Measurements from ENCODE around the gene UBFD1.

Gene UBFD1

DNA sequence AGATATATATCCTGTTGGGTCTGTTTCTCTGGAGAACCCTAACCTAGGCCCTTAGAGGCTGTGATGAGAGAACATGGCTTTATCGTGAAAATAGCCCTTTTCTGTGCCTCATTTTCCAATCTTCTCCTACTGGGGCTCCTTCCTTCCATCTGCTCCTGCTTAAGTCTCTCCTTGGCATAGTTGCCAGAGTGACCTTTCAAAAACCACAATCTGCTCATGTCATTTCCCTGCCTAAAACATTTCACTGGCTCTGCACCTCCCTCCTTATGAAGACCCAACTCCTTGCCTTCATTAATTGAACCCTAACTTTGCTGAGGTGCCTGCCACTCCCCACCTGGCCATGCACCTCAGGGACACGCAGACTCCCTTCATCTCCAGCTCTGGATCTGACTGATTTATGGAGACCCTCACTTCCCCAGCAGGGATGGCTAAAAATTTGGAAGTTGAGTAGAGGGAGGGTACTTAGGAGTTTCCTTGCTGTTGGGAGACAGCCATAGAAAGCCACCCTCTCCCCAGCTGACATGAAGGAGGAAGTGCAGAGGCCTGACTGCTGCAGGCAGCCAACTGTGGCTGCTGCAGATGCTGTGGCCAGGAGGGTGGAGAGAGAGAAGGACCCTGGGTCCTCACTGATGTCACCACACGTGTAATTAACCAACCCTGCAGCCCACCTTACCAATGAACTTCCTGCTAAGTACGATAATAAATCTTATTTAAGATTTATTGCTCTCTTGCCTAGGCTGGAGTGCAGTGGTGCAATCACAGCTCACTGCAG is 41.0 kb upstream of the UBFD1 start:
- TF ChIP-seq NFRKB (IDR thresholded peaks at IDR 0.05) (no peak), FOXM1 (IDR thresholded peaks at IDR 0.05; ENCODE audit: borderline replicate concordance) (no peak), SUZ12 (IDR thresholded peaks at IDR 0.05) (no peak), LEF1 (IDR thresholded peaks at IDR 0.05; ENCODE audit: borderline replicate concordance) (no peak), ELF4 (IDR thresholded peaks at IDR 0.05) (no peak), L3MBTL2 (conservative IDR thresholded peaks at IDR 0.05) (no peak), ARNT (IDR thresholded peaks at IDR 0.05) (no peak), BHLHE40 (IDR thresholded peaks at IDR 0.05; ENCODE audit: borderline replicate concordance) (no peak), CTBP1 (IDR thresholded peaks at IDR 0.05; ENCODE audit: borderline replicate concordance) (no peak), ZNF384 (IDR thresholded peaks at IDR 0.05) (no peak), FOXA1 (IDR thresholded peaks at IDR 0.05) (no peak), TARDBP (IDR thresholded peaks at IDR 0.05) (no peak), SP1 (IDR thresholded peaks at IDR 0.05) (no peak)
- TF ChIP-seq, protein P1, sequence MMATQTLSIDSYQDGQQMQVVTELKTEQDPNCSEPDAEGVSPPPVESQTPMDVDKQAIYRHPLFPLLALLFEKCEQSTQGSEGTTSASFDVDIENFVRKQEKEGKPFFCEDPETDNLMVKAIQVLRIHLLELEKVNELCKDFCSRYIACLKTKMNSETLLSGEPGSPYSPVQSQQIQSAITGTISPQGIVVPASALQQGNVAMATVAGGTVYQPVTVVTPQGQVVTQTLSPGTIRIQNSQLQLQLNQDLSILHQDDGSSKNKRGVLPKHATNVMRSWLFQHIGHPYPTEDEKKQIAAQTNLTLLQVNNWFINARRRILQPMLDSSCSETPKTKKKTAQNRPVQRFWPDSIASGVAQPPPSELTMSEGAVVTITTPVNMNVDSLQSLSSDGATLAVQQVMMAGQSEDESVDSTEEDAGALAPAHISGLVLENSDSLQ (IDR thresholded peaks at IDR 0.05) = no peak
- ChIA-PET POLR2A (no interaction called here), CTCF (no interaction called here)
- DNase-seq (ENCODE audit: extremely low spot score) = no peak

- ChIA-PET CTCF (no interaction called here), POLR2A (no interaction called here)
- no peak for DNase-seq (ENCODE audit: extremely low spot score)
- TF ChIP-seq HDGF (IDR thresholded peaks at IDR 0.05; ENCODE audit: borderline replicate concordance) (no peak), LEF1 (IDR thresholded peaks at IDR 0.05; ENCODE audit: borderline replicate concordance) (no peak), L3MBTL2 (conservative IDR thresholded peaks at IDR 0.05) (no peak), BHLHE40 (IDR thresholded peaks at IDR 0.05; ENCODE audit: borderline replicate concordance) (no peak), SP1 (IDR thresholded peaks at IDR 0.05) (no peak), TARDBP (IDR thresholded peaks at IDR 0.05) (no peak), CTBP1 (IDR thresholded peaks at IDR 0.05; ENCODE audit: borderline replicate concordance) (no peak), ZNF384 (IDR thresholded peaks at IDR 0.05) (no peak), ELF4 (IDR thresholded peaks at IDR 0.05) (no peak), FOXM1 (IDR thresholded peaks at IDR 0.05; ENCODE audit: borderline replicate concordance) (no peak)
Observed at GRCh38 chr16:23518435-23518891, 39.1 kb upstream of the UBFD1 start.

- no peak for TF ChIP-seq FOXK2 (IDR thresholded peaks at IDR 0.05)
- TF ChIP-seq SP1 (IDR thresholded peaks at IDR 0.05) = no peak
- TF ChIP-seq CTBP1 (IDR thresholded peaks at IDR 0.05; ENCODE audit: borderline replicate concordance) = no peak
- TF ChIP-seq LEF1 (IDR thresholded peaks at IDR 0.05; ENCODE audit: borderline replicate concordance) = no peak
- no peak for TF ChIP-seq TARDBP (IDR thresholded peaks at IDR 0.05)
- no peak for TF ChIP-seq NFRKB (IDR thresholded peaks at IDR 0.05)
- no peak for TF ChIP-seq ARNT (IDR thresholded peaks at IDR 0.05)
- TF ChIP-seq HDGF (IDR thresholded peaks at IDR 0.05; ENCODE audit: borderline replicate concordance) = no peak
- no peak for TF ChIP-seq FOXM1 (IDR thresholded peaks at IDR 0.05; ENCODE audit: borderline replicate concordance)
- TF ChIP-seq ELF4 (IDR thresholded peaks at IDR 0.05) = no peak
- no peak for TF ChIP-seq SUZ12 (IDR thresholded peaks at IDR 0.05)
- no peak for TF ChIP-seq L3MBTL2 (conservative IDR thresholded peaks at IDR 0.05)
- POLR2A ChIA-PET = no interaction called here
- DNase-seq (ENCODE audit: extremely low spot score) = no peak
- CTCF ChIA-PET = no interaction called here
Observed at GRCh38 chr16:23519282-23519681, 38.2 kb upstream of the UBFD1 start.

GRCh38 chr16:23520500-23520899 is 37.0 kb upstream of the UBFD1 start:
- no peak for TF ChIP-seq NFRKB (IDR thresholded peaks at IDR 0.05)
- no peak for TF ChIP-seq L3MBTL2 (conservative IDR thresholded peaks at IDR 0.05)
- ChIA-PET POLR2A (interaction anchor here (0.7 kb wide), 1 partner anchor 10 kb away, joined by 3 read pairs; the partner anchor contains the start of gene GGA2), CTCF (interaction anchor here (1.0 kb wide), 1 partner anchor 35 kb away, joined by 3 read pairs; no protein-coding TSS in a partner anchor)
- DNase-seq (ENCODE audit: extremely low spot score) = no peak

DNA sequence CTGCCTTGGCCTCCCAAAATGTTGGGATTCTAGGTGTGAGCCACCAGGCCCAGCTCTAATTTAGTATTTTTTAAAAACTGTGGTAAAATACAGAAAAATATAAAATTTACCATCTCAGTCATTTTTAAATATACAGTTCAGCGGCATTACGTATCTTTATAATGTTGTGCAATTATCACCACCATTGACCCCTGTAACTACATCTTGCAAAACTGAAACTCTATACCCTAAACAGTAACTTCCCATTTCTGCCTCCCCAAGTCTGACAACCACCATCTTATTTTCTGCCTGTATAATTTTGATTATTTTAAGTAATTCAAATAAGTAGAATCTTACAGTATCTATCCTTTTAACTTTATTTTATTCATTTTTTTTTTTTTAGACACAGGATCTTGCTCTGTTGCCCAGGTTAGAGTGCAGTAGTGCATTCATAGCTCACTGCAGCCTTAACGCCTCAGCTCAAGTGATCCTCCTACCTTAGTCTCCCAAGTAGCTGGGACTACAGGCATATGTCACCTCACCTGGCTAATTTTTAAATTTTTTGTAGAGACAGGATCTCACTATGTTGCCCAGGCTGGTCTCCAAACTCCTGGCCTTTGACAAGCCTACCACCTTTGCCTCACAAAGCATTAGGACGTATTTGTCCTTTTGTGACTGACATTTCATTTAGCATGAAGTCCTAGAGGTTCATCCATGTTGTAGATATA is 36.3 kb upstream of the UBFD1 start:
- TF ChIP-seq SUZ12 (IDR thresholded peaks at IDR 0.05) (no peak), LEF1 (IDR thresholded peaks at IDR 0.05; ENCODE audit: borderline replicate concordance) (no peak), TARDBP (IDR thresholded peaks at IDR 0.05) (no peak), ELF4 (IDR thresholded peaks at IDR 0.05) (no peak), CTBP1 (IDR thresholded peaks at IDR 0.05; ENCODE audit: borderline replicate concordance) (no peak), ARNT (IDR thresholded peaks at IDR 0.05) (no peak), FOXK2 (IDR thresholded peaks at IDR 0.05) (no peak), FOXM1 (IDR thresholded peaks at IDR 0.05; ENCODE audit: borderline replicate concordance) (no peak)
- TF ChIP-seq, protein P1 (IDR thresholded peaks at IDR 0.05) = no peak
- DNase-seq (ENCODE audit: extremely low spot score) = no peak
- POLR2A ChIA-PET = interaction anchor here (0.7 kb wide), 1 partner anchor 11 kb away, joined by 3 read pairs; the partner anchor contains the start of gene GGA2
- CTCF ChIA-PET = interaction anchor here (1.0 kb wide), 1 partner anchor 35 kb away, joined by 3 read pairs; no protein-coding TSS in a partner anchor

DNA sequence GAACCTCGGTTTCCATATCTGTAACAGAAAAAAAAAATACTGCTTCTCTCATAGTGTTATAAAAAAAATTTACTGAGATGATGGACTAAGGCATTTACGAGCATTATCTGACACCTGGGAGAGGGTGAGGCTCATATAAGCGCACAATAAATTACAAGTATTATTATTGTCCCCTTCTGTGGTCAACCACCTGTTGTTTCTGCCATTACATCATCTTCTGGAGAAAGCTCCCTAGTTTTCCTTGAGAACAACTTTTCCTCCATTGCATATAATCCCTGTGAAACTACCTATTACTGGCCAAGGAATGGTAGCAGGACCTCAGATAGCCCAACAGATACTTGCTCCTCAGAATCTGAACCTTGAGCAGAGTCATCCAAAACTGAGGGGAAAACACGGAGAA is 35.6 kb upstream of the UBFD1 start:
- TF ChIP-seq NFRKB (IDR thresholded peaks at IDR 0.05) = no peak
- TF ChIP-seq ZNF384 (IDR thresholded peaks at IDR 0.05) = no peak
- no peak for TF ChIP-seq CTBP1 (IDR thresholded peaks at IDR 0.05; ENCODE audit: borderline replicate concordance)
- no peak for TF ChIP-seq HDGF (IDR thresholded peaks at IDR 0.05; ENCODE audit: borderline replicate concordance)
- no peak for TF ChIP-seq SP1 (IDR thresholded peaks at IDR 0.05)
- no peak for TF ChIP-seq BHLHE40 (IDR thresholded peaks at IDR 0.05; ENCODE audit: borderline replicate concordance)
- no peak for TF ChIP-seq FOXA1 (IDR thresholded peaks at IDR 0.05)
- TF ChIP-seq, protein P1 (IDR thresholded peaks at IDR 0.05) = no peak
- no peak for TF ChIP-seq ARNT (IDR thresholded peaks at IDR 0.05)
- no peak for TF ChIP-seq SUZ12 (IDR thresholded peaks at IDR 0.05)
- no peak for TF ChIP-seq FOXM1 (IDR thresholded peaks at IDR 0.05; ENCODE audit: borderline replicate concordance)
- no peak for TF ChIP-seq FOXK2 (IDR thresholded peaks at IDR 0.05)
- TF ChIP-seq LEF1 (IDR thresholded peaks at IDR 0.05; ENCODE audit: borderline replicate concordance) = no peak
- TF ChIP-seq ELF4 (IDR thresholded peaks at IDR 0.05) = no peak
- no peak for TF ChIP-seq TARDBP (IDR thresholded peaks at IDR 0.05)
- DNase-seq (ENCODE audit: extremely low spot score) = no peak
- ChIA-PET POLR2A (no interaction called here), CTCF (no interaction called here)
